HG02623 (cell line): Measurements from ENCODE around the gene LARP4B.

ENCODE experiments used
- ATAC-seq: cut with Tn5 transposase; IDR thresholded peaks from one replicate; pipeline ENCODE4 v1.9.1; 2021; ENCODE audit warnings: moderate library complexity; ENCODE audit not compliant: unreplicated experiment

LARP4B gene

DNA sequence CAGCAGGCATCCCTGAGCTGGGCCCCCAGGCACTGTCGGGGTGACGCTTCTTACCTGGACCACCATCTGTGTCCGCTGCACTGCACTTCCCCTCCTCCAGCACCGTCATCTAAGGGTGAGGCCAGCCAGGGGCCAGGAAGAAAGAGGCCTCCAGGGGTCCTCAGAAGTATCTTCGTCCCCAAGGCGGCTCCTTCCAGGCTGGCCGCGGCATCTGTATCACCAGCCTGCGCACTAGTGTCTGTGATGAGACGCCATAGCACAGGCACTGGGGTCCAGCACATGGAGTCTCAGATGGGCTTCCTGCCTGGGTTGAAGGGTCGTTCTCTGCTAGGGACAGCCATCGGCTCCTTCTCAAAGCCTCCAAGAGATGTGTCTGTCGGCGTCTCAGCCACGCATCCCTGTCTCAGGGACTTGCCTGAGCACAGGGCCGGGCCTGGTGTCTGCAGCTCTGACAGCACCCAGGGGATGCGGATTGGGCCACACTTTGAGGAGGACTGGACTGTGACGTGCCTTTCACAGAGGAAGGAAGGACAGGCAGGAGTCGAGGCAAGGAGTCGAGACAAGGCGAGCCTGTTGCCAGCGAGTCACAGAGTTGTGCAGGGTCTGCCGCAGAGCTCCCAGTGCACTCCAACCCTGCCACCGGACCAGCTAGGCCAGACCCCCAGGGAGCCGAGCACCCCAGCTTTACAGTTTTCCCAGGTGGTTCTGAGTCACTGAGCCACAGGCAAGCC is 140.5 kb downstream of the LARP4B start:
- ATAC-seq: no peak

DNA sequence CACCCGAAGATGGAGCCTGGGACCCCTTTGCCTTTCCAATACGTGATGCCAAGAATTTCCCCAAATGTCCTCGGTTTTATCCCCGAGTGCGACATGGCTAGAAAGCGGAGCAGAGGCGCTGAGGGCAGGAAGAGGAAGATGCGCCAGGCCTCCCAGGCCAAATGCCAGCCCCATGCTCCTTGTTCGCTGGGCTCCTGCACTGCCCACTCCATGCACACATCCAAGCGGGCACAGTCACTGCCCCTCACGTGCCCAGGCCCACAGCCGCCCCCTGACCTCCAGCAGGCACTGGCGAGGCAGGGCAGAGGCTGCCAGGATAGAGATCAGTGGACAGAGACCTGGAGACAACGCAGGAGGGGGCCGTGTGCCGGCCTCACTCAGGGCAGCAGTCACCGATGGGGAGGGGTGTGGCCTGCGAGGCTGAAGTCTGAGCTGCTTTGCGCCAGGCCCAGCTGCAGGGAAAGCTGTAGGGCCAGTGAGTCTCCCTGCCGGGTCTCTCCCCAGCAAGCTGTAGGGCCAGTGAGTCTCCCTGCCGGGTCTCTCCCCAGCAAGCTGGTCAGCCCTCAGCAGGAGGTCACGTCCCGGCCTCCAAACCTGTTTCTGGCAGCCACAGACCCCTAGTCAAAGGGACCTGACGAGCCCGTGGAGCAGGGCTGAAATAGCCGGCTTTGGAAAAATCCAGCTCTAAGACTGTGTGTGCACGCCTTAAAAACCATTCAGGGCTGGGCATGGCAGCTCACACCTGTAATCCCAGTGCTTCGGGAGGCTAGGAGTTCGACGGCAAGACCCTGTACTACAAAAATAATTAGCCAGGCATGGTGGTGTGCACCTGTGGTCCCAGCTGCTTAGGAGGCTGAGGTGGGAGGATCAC is 141.4 kb downstream of the LARP4B start:
- no peak for ATAC-seq

GRCh38 chr10:788796-789748 is 142.4 kb downstream of the LARP4B start:
- no peak for ATAC-seq

DNA sequence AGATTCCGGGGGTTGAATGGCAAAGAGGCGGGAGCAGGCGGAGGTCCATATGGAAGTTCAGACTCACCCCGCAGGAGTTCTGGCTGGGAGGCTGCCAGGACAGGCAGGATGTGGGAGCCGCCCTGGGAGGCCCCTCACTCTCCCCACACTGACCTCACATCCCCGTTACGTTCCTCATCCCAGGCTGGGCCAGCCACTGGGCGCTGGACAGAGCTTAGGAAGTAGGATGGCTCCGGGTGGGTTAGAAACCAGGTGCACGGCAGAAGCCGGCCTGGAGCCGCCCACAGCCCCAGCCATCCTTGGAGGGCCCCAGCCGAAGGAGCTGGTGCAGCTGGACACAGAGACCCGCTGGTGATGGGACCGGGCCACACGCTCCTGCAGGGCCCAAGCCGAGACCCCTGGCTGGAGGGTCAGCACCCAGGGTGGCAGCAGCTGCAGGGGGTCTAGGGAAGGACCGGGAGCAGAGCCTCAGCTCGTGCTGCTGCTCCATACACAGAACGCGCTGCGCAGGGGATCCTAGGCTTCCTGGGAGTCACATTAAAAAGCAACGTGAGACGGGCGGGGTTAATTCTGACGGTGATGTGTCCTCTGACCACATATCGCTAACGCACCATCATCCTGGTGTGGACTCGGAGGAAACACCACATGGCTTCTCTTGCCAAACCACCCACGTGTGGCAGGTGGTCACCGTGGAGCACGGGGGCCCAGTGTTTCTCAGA is 143.4 kb downstream of the LARP4B start:
- no peak for ATAC-seq

DNA sequence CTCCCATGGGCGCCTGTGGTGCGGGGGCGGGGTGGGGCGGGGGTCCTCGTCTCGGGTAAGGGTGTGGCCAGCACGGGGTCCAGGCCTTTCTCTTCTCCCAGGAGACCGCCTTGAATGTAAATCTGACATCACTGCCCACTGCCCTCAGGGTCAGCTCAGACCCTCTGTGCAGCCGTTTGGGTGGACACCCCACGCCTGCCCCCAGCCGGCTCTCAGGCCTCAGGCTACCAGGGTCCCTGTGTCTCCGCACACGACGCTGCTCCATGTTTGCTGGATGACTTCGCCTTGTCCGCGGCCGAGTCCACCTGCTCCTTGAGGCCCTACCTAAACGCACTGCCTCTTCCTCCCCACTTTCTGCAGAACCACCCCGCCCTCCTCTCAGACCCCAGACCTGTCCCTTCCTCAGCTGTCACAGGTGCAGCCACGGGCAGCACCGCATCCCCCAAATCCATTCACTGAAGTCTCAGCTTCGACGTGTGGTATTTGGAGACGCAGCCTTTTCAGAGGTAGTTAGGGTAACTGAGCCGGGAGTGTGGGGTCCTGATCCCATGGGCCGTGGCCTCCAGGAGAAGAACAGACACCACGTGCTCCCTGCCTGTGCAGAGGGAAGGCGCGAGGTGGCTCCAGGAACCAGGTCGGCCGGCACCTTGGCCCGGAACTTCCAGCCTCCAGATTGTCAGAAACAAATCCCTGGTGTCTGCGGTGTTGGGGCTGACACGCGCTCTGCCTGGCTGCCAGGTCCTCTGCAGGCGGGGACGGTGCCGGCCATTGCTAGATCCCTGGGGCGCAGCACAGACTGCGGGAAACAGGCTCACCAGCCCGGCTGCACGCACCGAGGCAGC is 144.7 kb downstream of the LARP4B start:
- ATAC-seq: no peak

- ATAC-seq: no peak
These were observed 145.7 kb downstream of the LARP4B start for GRCh38 chr10:785861-786214.

DNA sequence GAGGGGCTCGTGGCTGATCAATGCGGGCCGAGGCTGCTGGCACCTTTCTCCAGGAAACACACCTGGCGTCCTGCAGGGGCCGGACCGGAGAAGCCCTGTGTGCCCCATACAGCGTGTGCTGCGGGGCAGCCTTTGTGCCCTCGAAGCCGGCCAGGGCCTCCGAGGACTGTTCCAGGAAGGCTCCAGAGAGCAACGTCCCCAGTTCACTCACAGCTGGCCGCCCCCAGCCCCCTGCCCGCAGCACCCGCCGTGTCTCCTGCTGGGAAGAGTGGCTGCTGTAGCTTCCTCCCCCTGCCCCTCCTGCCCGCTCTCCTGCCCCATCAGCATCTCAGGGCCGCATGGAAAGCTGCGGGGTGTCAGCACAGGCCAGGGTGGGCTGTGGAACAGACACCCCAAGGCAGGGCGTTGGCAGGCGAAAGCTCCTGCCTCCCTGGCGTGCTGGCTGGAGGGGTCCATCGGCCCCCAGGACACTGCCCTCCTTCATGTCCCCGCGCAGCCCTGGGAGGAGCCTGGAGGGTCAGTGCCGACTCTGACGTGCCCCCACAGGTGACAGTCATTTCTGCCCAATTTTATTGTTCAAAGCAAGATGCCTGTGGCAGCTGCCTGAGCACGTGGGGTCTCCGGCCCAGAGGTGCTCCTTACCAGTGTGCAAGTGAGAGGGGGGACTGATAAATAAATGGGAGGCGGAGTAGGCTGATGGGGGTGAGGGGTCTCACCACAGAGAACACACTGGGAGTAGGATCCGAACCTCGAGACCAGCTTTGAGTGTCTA is 146.2 kb downstream of the LARP4B start:
- ATAC-seq: no peak

DNA sequence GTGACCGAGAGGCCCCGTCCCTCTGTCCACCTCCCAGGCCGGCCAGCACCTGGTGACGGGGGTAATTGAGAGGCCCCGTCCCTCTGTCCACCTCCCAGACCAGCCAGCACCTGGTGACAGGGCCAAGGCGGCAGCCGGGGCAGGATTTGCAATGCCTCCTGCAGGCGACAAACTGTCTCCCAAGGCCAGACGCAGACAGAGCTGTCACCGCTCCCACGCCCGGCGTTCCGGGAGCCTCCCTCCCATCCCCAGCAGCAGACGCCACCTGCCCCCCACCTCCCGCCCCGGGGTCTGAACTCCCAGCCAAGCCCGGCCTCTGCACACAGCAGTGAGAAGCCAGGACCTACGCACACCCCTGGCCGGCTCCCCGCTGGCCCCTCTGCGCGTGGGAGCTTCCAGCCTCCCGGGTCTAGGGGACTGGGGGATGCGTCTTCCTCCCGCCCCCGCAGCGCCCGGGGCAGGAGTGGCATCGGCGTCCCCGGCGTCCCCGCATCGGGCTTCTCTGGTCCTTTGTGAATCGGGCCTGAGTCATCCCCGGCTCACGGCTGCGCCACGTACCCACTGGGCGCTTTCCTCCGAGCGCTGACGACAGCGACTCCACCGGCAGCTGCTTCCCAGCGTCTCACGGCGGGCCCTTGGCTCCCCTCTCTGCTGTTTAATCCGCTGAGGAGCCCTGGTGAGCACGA is 147.0 kb downstream of the LARP4B start:
- ATAC-seq: no peak

GRCh38 chr10:782751-783648 is 148.5 kb downstream of the LARP4B start:
- no peak for ATAC-seq

GRCh38 chr10:780536-781524 is 150.7 kb downstream of the LARP4B start:
- no peak for ATAC-seq

DNA sequence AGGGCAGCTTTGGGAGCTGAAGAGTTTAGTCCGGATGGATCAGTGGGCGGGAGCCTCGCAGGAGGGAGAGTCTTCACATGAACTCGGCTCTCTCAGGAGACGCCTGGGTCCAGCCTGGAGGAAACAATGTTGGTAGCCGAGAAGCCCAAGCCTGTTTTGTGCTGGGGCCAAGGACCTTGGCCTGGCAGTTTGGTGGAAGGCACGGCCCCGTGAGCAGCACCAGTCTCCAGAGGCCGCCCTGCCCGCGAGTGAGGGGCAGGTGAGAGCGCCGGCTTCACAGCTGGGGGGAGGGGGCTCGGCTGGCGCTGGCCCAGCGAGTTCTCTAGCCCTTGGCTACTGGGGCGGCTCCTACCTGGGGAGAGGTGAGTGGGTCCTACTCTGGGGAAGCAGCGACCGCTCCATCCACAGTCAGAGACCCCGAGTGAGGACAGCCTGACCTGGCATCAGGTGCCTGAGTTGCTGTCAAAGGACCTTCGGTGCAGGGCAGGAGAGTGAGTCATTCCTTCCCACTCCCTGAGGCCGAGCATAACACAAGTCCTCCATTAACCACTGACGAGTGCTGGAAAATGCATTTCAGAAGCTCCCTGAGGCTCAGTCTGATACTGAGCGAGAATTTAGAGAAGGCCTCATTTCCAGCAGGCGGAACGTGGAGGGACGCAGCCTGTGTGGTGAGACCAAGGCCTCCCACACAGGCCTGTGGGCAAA is 152.7 kb downstream of the LARP4B start:
- no peak for ATAC-seq

- no peak for ATAC-seq
These were observed 153.5 kb downstream of the LARP4B start for GRCh38 chr10:777913-778479.

DNA sequence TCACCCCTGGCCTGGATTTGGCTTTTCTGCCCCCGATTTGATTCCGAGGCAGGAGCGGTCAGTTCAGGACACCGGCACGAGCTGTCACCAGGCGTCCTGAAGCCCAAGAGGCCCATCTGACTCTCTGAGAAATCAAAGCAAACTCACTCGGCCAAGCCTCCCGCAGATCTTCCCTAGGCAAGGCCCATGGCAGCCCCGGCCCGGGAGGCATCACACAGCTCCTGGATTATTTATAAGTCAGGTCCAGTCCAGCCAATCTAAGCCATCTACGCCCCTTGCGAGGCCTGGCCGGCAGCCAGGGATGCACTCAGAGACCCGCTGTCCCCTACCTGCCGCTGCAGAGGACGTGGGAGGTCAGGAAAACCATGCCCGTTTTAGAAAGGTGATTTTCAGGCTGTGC is 154.7 kb downstream of the LARP4B start:
- ATAC-seq: no peak

DNA sequence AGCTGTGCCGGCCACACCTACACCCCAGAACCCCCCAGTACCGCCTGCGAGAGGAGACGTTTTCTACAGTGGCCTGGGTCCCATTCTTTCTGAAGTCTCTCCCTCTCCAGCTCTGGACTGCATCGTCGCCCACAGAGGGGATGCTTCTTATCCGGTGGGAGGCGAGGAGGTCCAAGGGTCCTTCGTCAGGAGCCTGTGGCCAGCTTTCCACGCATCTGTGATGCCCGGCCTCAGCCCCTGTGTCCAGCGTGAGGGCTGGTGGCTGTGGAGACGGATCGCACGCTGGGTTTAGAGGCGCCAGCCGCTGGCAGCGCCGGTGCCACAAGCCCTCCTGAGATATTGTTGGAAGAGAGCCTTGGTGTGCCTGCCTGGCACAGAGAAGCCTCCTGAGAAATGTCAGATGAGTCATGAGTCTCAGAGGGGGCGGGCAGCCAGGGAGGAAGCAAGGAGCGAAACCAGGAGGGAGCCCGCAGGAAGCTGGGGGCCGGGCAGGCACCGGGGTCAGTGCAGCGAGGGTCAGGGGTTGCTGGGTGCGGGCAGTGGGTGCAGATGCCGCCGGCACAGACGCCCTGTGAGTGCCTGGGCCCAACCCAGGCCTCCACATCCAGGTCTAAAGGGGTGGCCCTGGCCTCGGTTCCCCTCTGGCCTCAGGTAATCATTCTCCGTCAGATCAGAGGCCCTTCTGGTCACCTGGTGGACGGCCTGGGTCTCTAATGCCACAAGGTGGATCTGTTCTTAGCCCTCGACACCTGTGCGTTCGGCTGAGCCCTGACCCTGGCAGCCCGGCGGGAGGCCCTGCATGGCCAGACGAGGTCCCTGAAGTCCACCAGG is 156.0 kb downstream of the LARP4B start:
- ATAC-seq: no peak
